Hepatocyte (in vitro differentiated cells): ENCODE measurements around the gene NDUFB10. TPM values are rescaled to one million over a fixed set of nuclear protein-coding genes. Genes with fewer than 3 reads are reported as not detected.

Experiments
- DNase-seq: peaks from one replicate; pipeline ENCODE4 v3.0.0-alpha.2; 2016; ENCODE audit warnings: low spot score
- H2AFZ ChIP-seq: fragments of 200-600 bp; sonication (generic); 2 replicates; pipeline ENCODE4 v1.6.0; 2016; ENCODE audit warnings: antibody characterized with exemption, mild to moderate bottlenecking
- H3K27ac ChIP-seq: fragments of 200-600 bp; sonication (generic); 2 replicates; pipeline ENCODE4 v1.5.1; 2016; ENCODE audit warnings: mild to moderate bottlenecking
- H3K27me3 ChIP-seq: fragments of 200-600 bp; sonication (generic); 2 replicates; pipeline ENCODE4 v1.6.1; 2016
- H3K36me3 ChIP-seq: fragments of 200-600 bp; sonication (generic); replicated peaks from 2 replicates; pipeline ENCODE4 v1.5.1; 2016; ENCODE audit warnings: low read depth; ENCODE audit not compliant: insufficient read depth
- H3K4me1 ChIP-seq: fragments of 200-600 bp; sonication (generic); 2 replicates; pipeline ENCODE4 v1.5.1; 2016; ENCODE audit warnings: mild to moderate bottlenecking, moderate library complexity; ENCODE audit not compliant: insufficient read depth
- H3K4me2 ChIP-seq: fragments of 200-600 bp; sonication (generic); 2 replicates; pipeline ENCODE4 v1.6.0; 2016
- H3K4me3 ChIP-seq: fragments of 200-600 bp; sonication (generic); 2 replicates; pipeline ENCODE4 v1.5.1; 2016; ENCODE audit warnings: mild to moderate bottlenecking
- H3K79me2 ChIP-seq: fragments of 200-600 bp; sonication (generic); 2 replicates; pipeline ENCODE4 v1.6.0; 2017; ENCODE audit warnings: mild to moderate bottlenecking
- H3K9me2 ChIP-seq: fragments of 200-600 bp; sonication (generic); replicated peaks from 2 replicates; pipeline ENCODE4 v1.6.0; 2017; ENCODE audit warnings: mild to moderate bottlenecking; ENCODE audit not compliant: insufficient read depth
- H3K9me3 ChIP-seq: fragments of 200-600 bp; sonication (generic); 2 replicates; pipeline ENCODE4 v1.5.1; 2016; ENCODE audit warnings: low read depth, mild to moderate bottlenecking
- H4K20me1 ChIP-seq: fragments of 200-600 bp; sonication (generic); 2 replicates; pipeline ENCODE4 v1.6.0; 2016; ENCODE audit warnings: mild to moderate bottlenecking; ENCODE audit not compliant: insufficient read depth, poor library complexity, severe bottlenecking
- CTCF ChIP-seq: fragments of 200-600 bp; sonication (generic); IDR thresholded peaks from 2 replicates; pipeline ENCODE4 v1.5.1; 2016; ENCODE audit warnings: antibody characterized with exemption, mild to moderate bottlenecking; ENCODE audit not compliant: poor library complexity
- EZH2 ChIP-seq: fragments of 200-600 bp; sonication (generic); IDR thresholded peaks from 2 replicates; pipeline ENCODE4 v1.6.1; 2016; ENCODE audit warnings: antibody characterized with exemption, mild to moderate bottlenecking, borderline replicate concordance
- EZH2phosphoT487 ChIP-seq: fragments of 200-600 bp; sonication (generic); IDR thresholded peaks from one replicate; pipeline ENCODE4 v1.6.1; 2018; ENCODE audit warnings: antibody characterized with exemption, mild to moderate bottlenecking, low read depth, moderate library complexity; ENCODE audit not compliant: unreplicated experiment, severe bottlenecking
- whole genome bisulfite sequencing: methylation state at CpG from one replicate; pipeline ENCODE4 v1.1.6; 2016; ENCODE audit warnings: low lambda C conversion rate; ENCODE audit errors: missing lambda C conversion rate; 5-methylcytosine and 5-hydroxymethylcytosine counted together
- polyA plus RNA-seq: library from polyadenylated mRNA; unstranded; fragments of >200 nt; fragmentation: Nextera tagmentation; extraction: Ambion mirVana; gene quantifications from 2 replicates; pipeline ENCODE4 v1.2.1, GENCODE V29; 2016
- total RNA-seq: library from RNA; depleted of rRNA; stranded (reverse); fragments of >200 nt; gene quantifications from 2 replicates; pipeline ENCODE4 v1.2.3, GENCODE V29; 2014

NDUFB10 gene
- total and polyA plus RNA-seq, 2 experiments from 2014 or later = 234 to 244 TPM

GRCh38 chr16:1917056-1917664 is 42.2 kb upstream of the NDUFB10 start:
- no peak for DNase-seq
- Histone ChIP-seq H3K4me1 (peaks cover 11% of the 10 kb centered on the region), H3K79me2 (no peaks in the 10 kb centered on the region), H3K4me2 (no peak overlapping the region), H2AFZ (no peak overlapping the region), H4K20me1 (no peaks in the 10 kb centered on the region), H3K27ac (no peak overlapping the region), H3K27me3 (peaks cover 67% of the 10 kb centered on the region), H3K9me2 (no peaks in the 10 kb centered on the region), H3K4me3 (no peak overlapping the region), H3K9me3 (no peaks in the 10 kb centered on the region), H3K36me3 (no peaks in the 10 kb centered on the region)
- TF ChIP-seq EZH2phosphoT487 (no peak), CTCF (no peak), EZH2 (no peak)
- WGBS = 18% methylated on average over 22 of the region's 22 CpGs

- Histone ChIP-seq H3K27ac (no peak overlapping the region), H2AFZ (no peak overlapping the region), H3K9me3 (no peaks in the 10 kb centered on the region), H3K36me3 (no peaks in the 10 kb centered on the region), H4K20me1 (no peaks in the 10 kb centered on the region), H3K27me3 (peaks cover 67% of the 10 kb centered on the region), H3K79me2 (no peaks in the 10 kb centered on the region), H3K4me2 (peak overlapping the region; percentile 70), H3K9me2 (no peaks in the 10 kb centered on the region), H3K4me1 (peaks cover 11% of the 10 kb centered on the region), H3K4me3 (no peak overlapping the region)
- no peak for DNase-seq
- 8% methylated on average over 46 of the region's 81 CpGs for WGBS
- TF ChIP-seq EZH2 = peak; percentile 86
- TF ChIP-seq EZH2phosphoT487 = no peak
- no peak for TF ChIP-seq CTCF
Measured at GRCh38 chr16:1917665-1918350, 41.5 kb upstream of the NDUFB10 start.

- Histone ChIP-seq H3K27ac (no peak within 1 kb of the TSS), H3K36me3 (no peaks in the 10 kb centered on the region), H2AFZ (no peak within 1 kb of the TSS), H3K9me2 (no peaks in the 10 kb centered on the region), H3K4me3 (no peak within 1 kb of the TSS), H3K4me1 (peaks cover 14% of the 10 kb centered on the region), H4K20me1 (no peaks in the 10 kb centered on the region), H3K9me3 (no peaks in the 10 kb centered on the region), H3K4me2 (peak within 1 kb of the TSS; percentile 70), H3K79me2 (no peaks in the 10 kb centered on the region), H3K27me3 (peaks cover 67% of the 10 kb centered on the region)
- DNase-seq = no peak
- WGBS = 25% methylated on average over 15 of the region's 71 CpGs
- TF ChIP-seq EZH2 = no peak
- peak; percentile 64 for TF ChIP-seq EZH2phosphoT487
Measured at GRCh38 chr16:1918351-1919326, 40.7 kb upstream of the NDUFB10 start, which contains the start of gene HS3ST6. Gene HS3ST6, minus strand, starts transcription at chr16:1918415. Its CDS starts 92 bp downstream, at chr16:1918323.
